SKM-1 treated with dmso at 0.1 percent for 144 hours (cell line): ENCODE measurements around the gene CAMK2B.
A peak's percentile ranks its signal among the peaks of the same experiment; 100 is the strongest.
"Not testable (repeated sequence)": the region's sequence is repeated elsewhere in the genome, so short reads cannot be mapped to it uniquely, and the experiment has no call there.

ENCODE experiments used
- DNase-seq: peaks from one replicate; lab custom pipeline; 2025; ENCODE audit not compliant: unreplicated experiment; lab: John Stamatoyannopoulos, UW

The CAMK2B gene

DNA sequence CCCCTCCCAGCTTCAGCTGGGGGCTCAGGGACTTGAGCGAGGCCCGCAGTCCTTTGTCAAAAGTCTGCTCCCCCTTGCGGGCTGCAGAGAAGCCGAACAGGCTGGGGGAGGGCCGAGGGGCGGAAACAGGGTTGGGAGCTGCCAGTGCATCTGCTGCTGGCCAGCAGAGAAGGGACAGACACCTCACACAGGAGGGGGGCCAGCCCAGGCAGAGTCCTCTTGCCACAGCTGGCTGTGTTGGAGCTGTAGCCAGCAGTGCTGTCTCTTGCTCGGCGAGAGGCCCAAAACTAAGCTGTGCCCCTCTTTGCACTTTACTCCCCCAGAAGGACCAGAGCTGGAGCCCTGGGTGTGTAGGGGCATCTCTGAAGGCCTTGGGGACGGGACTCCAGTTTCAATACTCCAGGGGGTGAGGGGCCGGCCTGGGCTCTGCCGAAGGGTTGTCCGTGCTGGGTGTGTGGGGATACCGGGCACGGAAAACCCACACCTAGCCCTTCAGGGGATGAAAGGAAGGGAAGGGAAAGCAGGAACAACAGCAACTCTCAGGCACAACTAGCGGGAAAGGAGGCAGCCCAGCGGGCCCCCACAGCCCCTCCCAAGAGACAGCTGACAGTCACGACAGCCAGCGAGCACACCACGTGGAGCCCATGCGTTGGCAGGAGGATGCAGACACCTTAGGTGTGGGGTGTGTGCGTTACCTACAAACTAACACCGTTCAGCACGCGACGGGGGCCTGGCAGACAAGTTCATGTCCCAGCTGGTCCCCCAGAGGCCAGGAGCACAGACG lies 106.8 kb downstream of the CAMK2B start:
- DNase-seq: no peak

DNA sequence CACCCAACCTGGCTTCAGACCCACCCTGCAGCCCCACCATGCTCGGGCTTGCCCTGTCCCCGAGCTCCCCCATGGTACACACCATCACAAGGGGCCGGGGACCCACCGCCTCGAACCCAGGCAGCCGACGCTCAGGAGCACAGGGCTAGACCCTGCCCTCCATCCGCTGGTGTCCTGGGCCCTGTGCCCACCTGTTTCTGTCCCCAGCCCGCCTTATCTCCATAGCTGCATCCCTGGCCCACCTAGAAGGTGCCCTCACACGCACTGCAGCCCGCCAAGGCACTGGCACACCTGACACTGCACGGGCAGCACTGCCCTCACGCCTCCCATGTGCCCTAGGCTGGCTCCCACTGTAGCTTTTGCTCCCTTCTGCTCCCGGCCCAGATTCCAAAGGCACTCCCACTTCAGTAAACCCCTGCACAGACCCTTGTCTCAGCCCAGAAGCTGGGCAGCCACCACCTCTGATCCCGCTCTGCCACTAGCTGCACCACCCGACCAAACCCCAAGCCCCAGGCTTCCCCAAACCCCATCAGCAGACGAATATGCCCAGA lies 107.5 kb downstream of the CAMK2B start:
- DNase-seq: no peak

DNA sequence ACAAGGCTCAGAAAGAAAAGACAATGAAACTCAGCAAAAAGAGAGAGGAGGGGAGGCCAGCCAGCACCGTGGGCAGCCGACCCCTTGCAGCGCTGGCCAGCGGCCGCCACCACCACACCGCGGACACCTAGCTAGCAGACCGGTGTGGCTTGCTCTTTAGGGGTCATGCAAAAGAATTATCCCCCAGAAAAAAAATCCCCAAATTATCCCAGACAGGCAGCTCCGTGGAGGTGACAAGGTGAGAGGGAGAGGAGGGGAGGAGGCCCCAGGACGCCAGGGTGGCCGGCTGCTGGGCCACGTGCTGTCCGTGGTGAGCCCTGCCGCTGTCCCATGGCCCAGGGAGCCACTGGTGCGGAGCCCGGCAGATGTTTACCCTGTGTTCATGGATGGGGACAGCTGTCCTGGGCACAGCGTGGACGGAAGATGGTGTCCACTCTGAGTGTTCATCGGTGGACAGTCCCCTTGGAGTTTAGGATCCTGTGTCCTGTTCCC lies 108.1 kb downstream of the CAMK2B start:
- no peak for DNase-seq

DNA sequence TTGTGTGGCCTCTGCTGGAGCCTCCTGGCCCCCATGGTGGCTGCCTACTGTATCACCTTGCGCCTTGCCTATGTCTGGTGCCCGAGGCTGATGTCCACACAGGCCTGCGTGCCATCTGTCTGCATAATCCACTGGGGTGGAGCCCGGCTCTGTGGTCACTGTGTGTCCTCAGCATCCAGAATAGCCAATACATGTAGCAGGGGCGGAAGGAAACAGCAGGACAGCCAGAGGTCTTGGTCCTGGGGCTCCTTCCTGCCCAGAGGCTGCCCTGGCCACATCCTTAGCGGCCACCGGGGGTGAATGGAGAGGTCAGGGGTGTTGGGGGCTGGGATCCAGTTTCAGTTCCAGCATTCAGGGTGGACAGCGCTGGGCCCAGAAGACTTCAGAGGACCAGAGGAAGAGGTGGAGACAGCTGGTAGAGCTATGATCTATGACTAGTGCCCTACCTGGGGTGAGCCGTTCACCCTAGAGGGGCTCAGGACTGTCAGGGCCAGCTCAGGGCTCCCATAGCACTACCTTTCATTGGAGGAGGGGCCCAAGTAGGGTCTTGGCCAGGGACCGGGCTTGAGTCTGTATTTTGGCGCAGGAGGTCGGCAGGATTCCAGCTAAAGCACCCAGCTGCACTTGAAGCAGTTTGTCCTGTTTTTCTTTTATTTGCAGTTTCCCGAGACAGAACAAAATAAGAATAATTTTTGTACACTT lies 108.7 kb downstream of the CAMK2B start:
- DNase-seq: no peak

DNA sequence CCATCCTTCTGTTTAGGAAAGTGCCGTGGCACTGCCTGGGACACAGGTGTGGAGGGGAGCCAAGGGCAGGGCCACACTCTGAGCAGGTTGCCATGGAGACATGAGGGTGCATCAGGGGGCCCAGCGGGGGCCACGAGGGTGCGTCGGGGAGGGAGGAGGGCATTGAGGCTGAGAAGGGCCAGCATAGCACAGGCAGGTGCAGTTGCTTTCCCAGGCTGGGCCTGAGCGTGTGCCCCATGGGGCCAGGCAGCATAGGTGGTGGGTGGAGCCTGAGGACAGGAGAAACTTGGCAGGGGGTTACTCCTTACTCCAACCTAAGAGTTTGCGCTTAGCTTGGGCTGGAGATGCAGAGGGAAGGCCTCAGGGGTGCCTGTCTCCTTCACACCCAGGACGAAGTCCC lies 109.4 kb downstream of the CAMK2B start:
- DNase-seq: no peak

DNA sequence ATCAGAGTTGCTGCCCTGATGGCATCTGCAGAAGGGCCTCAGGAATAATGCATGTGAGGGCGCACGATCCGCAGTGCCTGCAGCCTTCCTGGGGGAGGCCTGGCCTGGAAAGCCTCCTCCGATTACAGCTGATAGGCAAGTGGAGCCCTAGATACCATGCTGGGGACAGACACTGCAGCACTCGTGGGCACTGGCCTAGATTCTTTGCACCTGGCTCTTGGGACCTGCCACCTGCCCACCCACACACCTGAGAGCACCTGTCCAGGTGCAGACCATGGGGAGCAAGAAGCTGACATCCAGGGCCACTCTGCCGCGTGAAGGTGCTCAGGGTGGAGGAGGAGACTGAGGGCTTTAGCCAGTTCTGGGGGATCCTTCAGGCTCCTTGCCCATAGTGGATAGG lies 109.9 kb downstream of the CAMK2B start:
- DNase-seq: no peak

DNA sequence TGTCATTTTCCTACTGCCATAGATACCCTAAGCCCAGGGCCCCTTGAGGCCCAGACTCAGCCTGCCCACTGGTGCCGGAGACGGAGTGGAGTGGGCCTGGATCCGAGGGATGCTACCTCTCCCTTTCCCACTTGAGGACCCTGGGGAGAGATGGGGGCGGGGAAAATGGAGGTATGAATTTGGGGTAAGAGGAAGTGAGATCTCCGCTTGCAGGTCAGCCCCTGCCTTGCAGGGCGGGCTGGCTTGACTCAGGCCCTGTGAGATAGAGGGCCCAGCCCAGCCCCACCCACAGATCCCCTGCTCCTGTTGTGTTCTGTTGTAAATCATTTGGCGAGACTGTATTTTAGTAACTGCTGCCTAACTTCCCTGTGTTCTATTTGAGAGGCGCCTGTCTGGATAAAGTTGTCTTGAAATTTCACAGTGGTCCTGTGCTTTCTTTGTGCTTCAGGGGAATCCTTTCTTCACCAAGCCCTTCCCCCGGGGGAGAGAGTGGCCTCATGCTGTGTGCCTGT lies 111.5 kb downstream of the CAMK2B start:
- no peak for DNase-seq

DNA sequence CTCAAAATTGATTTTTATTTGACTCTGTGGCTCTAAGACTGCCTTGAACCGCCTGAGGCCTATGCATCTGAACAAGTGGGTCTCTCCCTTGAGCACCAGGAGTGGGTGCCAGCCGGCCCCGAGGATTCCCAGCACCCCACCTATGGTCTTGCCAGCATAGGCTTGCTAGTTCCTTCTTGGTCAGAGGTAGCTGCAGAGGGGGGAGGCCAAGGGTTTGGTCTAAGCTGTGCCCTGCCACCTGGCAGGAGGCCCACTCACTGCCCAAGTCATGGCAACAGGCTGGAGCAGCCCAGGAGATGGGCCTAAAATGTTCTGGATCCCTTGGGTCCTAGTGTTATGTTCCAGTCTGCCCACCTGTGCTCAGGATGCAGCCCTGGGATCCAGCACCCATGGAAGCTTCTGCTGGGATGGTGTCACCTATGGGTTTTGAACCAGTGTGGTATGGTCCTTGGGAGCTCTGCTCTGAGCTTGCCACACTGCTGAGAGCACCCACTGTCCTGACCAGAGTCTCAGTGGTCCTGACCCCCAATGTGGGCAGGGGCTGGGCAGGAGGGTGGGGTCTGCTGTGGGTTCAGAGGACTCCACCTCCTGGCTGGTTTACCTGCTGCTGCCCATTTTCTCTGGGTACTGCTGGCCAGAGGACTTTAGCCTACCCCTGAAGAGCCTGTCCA lies 112.1 kb downstream of the CAMK2B start:
- DNase-seq: no peak

DNA sequence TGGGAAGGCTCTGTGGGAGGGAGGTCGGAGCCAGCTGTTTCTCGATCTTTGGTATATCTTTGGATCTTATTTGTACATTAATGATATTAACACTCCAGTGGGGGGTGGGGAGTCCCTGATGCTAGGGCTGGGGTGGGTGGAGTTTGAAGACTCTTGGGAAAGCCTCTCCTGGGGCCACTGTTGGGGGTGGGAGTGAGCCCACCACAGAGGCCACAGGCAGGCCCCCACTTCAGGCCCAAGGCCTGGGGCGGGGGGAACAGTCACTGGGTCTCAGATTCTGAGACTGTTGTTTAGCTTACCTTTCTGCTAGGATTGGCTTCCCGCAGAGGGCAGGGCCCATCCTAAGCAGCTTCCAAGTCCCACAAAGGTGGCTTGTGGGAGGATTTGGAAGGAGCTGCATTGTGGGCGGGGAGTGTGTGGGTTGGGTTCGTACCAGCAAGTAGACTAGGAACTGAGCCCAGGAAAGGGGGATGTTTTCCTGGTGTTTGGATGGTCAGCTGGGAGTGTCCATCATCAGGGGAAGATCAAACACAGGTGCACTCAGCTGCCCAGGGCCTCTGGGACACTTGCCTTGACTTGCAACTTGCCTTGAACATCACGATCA lies 112.7 kb downstream of the CAMK2B start:
- DNase-seq: no peak

DNA sequence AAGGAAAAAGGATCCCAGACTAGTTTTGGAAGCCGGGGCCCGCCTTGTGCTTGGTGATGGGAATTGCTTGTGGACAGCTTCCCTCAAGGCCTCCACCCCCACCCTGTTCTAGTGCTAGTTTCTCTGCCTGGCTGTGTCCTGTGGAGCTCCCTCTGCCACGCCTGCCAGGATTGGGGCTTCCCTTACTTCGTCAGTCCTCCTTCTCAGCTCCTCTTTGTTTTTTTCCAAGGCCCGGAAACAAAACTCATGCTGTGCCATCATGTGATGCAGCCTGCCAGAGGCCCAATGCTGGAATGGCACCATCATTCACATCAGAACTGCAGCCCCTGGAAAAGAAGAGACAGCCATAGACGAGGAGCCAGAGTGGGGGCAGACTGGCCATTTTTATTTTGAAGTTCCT lies 113.4 kb downstream of the CAMK2B start:
- DNase-seq: no peak

DNA sequence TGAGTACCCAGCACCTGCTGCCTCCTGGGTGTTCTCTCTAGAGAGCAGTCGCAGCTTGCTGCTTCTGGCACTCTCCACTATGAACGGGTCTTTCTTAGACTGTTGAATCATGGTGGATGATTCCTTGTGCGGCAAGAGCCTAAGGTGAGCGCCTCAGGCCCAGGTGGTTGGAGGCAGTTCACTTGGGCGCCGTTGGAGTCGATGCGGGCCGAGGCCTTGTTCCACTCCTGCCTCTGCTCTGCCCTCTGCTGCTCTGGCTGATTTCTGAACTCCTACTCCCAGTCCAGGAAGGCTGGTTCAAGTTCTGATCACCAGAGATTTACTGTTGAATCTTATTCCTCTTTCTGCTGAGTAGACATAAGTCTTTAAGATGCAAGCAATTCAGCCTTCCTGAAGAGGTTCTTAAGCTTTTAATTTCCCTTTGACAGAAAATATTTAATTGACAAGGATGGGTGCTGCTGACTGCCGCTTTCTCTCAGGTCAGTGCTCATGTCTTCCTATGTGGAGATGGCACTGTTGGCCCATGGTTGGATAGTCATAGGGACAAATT lies 114.2 kb downstream of the CAMK2B start:
- no peak for DNase-seq

DNA sequence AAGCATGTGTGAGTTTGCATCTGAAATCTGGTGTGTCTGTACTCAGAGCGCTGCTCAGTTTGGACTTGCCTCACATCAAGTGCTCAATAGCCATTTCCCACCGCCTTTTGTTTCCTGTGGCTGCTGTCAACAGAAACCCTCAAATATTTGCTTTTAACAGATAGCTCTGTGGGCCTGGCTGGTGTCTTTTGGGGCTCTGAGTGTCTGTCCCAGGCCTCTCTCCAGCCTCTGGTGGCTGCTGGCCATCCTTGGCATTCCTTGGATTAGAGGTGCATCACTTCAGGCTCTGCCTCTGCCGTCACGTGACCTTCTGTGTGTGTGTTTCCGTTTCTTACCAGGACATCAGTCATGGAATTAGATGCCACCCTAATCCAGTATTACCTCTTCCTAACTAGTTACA lies 115.3 kb downstream of the CAMK2B start:
- no peak for DNase-seq

DNA sequence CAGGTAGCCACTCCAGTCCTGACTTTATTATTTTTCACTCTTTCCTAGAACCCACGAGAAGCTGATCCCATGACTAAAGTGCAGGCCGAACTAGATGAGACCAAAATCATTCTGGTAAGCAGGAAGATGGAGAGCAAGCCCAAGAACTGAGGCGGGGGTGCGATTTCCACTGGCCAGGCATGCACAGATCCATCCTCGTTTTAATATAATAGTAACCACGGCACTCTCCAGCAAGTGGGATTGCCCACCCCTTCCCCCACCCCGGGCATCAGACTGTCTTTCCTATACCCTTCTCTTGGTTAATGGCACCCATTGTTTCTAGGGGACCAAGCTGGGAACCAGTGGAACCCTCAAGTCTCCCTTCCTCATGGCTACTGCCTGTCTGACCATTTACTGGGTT lies 117.3 kb downstream of the CAMK2B start:
- DNase-seq: no peak

DNA sequence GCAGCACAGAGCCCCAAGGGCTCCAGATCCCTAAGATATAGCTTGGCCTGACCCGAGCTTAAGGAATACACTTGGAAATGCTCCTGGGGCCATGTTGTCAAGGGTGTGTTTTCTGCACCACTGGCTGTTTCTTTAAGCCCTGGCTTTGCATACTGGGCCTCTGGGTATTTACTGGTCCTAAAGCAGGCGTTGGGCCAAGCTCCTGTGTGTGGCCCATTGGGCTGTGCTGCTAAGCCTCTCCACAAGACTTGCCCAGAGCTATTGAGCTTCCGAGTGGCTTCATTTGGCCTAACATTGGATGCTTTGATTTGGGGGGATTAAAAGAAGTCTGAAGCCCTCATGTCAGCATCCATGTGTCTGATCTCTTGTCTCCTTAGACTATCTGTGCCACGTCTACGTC lies 119.4 kb downstream of the CAMK2B start:
- DNase-seq: no peak

DNA sequence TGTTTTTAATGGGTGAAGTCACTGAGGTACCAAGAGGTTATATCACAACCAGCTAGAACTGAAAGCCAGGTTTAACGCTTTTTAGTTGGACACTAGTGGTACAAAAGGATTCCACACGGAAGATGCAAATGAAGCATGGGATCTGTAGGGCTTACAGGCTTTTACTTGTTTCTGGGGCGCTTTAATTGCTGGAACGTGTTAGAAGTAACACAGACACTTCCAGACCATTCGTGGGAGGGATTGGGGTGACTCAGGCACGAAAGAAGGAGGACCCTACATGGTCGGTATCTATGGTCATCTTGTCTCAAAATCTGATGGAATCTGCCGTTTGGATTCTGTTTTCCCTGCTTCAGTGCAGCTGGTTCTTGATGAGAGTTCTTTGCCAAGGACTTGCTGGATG lies 123.6 kb downstream of the CAMK2B start:
- no peak for DNase-seq

DNA sequence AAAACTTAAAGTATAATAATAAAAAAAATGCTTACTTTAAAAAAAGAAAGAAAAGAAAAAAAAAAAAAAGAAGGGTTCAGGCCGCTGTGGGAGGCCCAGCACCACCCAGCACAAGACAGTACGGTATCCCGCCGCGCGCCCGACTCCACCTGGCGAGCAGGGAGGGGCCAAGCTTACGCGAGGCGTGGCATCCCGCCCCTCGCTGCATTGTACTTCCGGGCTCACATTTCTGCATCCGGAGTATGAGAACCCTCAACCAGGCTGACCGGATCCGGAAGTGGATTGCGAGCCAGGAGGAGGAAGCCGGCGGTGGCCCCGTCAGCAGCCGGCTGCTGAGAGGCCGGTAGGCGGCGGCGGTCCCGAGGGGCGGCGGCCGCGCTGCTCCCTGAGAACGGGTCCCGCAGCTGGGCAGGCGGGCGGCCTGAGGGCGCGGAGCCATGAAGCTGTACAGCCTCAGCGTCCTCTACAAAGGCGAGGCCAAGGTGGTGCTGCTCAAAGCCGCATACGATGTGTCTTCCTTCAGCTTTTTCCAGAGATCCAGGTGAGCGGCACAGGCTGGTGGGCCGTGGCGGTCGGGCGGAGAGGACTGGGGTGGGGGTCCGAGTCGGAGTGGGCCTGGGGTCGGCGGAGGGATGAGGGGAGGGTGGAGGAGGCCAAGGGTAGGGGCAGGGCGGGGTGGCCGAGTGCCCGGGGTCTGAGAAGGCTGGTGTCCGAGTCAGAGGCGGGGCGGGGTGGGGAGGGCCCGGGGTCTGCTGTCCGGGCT lies 124.5 kb downstream of the CAMK2B start, which contains the start of gene YKT6:
YKT6 (plus strand) TSS at position 280 of the 763 bp plus-strand sequence; CDS start at position 438, 158 bp downstream.
- DNase-seq: peak; percentile 96

DNA sequence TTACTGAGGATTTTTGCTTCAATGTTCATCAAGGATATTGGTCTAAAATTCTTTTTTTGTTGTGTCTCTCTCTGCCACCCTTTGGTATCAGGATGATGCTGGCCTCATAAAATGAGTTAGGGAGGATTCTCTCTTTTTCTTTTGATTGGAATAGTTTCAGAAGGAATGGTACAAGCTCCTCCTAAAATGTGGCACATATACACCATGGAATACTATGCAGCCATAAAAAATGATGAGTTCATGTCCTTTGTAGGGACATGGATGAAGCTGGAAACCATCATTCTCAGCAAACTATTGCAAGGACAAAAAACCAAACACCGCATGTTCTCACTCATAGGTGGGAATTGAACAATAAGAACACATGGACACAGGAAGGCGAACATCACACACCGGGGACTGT lies 125.2 kb downstream of the CAMK2B start:
- DNase-seq: not testable (repeated sequence)

DNA sequence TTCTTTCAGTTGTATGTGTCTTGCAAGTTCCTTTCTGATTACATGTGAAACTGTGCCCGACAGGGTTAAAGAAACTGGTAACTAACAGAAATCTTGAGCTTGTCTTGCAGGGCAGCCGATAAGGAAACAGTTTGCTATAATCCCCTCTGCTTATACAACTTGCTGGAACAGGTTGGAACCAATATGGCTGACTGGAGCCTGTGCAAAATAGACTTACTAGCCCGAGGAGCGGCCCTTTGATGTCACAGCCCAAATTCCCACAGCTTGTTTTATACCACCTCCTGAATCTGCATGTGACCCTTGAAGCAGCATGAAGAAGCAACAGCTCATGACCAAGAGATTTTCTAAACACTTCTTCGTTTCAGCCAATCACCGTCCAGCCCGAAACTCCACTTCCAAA lies 127.9 kb downstream of the CAMK2B start:
- no peak for DNase-seq

DNA sequence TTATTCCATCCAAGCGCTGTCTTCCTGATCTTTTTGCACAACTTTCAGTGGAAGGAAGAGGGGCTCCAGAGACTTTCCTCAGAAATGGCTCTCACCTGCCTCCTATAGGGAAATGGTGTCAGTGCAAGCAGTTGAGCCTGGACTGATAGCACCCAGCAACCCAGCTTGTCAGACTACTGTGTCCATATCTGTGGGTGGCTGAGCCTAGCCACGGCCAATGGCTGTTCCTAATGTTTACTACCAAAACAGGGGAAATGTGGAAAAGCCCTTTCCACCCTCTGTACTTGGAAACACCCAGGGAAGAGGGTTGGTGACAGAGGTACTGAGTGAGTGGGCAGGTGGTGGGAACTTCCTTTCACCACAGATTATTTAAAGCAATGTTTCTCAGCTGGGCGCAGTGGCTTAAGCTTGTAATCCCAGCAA lies 128.9 kb downstream of the CAMK2B start:
- peak; percentile 40 for DNase-seq

DNA sequence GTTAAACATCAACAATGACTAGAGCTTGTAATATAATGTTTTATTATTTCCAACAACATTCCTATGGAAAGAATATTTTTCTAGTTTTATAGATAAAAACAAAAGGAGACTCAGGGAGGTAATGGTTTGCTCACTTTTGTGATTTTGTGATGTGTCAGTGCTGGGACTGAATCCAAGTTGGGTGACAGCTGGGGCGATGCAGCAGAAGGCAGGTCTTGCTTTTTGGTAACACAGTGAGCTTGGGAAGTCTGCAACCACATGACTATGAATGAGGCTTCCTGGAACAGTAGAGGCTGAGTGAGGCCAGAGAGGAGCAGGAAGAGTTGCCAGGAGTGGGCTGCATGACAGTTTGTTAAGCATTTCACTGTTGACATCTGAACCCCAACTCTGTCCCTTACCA lies 129.5 kb downstream of the CAMK2B start:
- no peak for DNase-seq
